NOMO-1 (cell line): ENCODE data around the gene ZDHHC3.

Experiments
- DNase-seq, 2 experiments: peaks; one replicate each; lab custom pipeline; 2025; ENCODE audit not compliant: unreplicated experiment in 2 of 2; lab: John Stamatoyannopoulos, UW

The ZDHHC3 gene

DNA sequence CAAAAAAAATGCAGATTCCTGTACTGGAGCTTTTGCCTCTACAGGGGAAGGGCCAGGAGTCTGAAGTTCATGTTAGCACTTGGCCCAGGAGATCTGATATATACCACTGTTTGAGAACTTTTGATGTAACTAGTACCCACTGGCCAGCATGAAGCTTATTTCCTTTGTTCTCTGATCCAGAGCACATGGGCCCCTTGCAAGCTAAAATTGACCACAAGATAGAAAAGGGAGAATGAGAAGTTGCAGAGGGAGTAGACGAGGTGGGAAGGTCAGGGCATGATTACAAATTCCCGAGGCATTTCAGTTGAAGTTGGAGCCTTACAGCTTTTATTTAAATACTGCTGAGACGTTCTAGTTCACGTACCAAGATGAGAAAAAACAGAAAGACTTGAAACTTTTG lies 73.3 kb downstream of the ZDHHC3 start:
- no peak for DNase-seq

- DNase-seq, result no peak
Measured at GRCh38 chr3:44899683-44900367, 76.1 kb downstream of the ZDHHC3 start.

- peak in 1 of 2 experiments; percentile 60 for DNase-seq
Measured at GRCh38 chr3:44896440-44896839, 79.5 kb downstream of the ZDHHC3 start.

GRCh38 chr3:44894485-44894884 lies 81.5 kb downstream of the ZDHHC3 start:
- DNase-seq, result no peak

DNA sequence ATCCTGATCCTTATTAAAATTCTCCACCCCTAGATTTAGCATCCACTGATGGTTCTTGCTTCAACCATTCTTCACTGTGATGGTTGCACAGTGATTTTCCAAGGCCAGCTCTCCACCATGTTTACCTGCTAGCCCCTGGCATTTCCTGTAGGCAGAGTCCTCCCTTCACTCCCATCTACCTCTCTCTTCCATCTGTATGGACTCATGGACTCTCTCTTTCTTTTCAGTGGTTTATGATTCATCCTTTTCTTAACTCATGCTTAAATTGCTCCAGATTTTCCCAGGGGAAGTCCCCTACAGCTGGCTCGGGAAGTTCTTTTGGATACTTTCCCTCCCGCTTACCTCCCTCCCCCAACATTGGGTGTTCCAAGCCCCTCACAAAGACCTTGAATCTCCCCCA lies 82.9 kb downstream of the ZDHHC3 start:
- DNase-seq, result no peak

DNA sequence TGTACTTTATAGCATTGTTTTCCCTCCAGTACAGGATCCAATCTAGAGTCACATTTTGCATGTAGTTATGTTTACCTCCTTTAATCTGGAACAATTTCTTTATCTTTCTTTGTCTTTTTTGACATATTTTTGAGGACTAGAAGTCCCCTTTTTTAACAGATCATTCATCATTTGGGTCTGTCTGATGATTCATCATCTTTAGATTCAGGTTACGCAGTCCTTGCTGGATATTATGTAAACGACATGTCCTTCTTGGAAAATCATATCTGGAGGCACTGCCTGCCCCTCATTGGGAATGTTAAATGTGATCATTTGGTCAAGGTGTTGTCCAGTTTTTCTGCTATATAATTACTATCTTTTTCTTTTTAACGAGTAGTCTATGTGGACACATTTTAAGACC lies 83.3 kb downstream of the ZDHHC3 start:
- no peak for DNase-seq

- peak in 1 of 2 experiments; percentile 24 for DNase-seq
Measured at GRCh38 chr3:44890852-44891251, 85.1 kb downstream of the ZDHHC3 start.

DNA sequence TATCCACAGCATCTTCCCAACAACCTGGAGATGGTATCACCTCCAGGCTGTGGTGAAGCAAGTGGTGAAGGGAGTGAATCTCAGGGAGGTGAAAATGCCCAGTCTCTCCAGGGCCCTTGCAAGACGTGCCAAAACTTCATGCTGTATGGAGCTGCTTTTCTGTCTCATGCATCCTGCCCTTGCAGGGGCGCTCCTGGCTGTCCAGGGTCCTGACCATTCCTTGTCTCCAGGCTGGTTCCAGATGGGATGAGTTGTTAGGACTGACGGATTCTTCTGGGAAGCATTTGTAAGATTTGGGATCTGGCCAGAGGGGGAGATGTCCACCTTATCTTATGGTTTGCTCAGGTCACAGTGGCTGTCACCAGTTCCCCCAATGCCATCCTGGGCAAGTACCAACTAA lies 85.7 kb downstream of the ZDHHC3 start:
- DNase-seq, result no peak

- no peak for DNase-seq
Measured at GRCh38 chr3:44887101-44887500, 88.9 kb downstream of the ZDHHC3 start.

DNA sequence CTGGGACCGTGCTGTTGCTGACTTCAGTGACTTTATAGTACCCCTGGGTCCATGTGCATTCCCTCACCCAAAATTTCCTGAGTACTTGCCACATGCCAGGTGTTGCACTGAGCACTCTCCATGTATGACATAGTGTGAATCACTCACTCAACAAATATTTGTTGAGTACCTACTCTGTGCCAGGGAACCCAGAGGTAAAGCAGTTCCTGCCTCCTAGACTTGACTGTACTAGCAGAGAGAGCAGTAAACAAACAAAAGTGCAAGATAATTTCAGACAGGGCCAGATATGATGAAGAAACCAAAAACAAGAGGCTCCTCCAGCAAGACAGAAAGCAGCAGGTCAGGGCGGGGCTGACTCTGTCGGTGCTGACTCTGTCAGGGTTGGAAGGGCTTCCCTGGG lies 89.4 kb downstream of the ZDHHC3 start:
- no peak for DNase-seq

DNA sequence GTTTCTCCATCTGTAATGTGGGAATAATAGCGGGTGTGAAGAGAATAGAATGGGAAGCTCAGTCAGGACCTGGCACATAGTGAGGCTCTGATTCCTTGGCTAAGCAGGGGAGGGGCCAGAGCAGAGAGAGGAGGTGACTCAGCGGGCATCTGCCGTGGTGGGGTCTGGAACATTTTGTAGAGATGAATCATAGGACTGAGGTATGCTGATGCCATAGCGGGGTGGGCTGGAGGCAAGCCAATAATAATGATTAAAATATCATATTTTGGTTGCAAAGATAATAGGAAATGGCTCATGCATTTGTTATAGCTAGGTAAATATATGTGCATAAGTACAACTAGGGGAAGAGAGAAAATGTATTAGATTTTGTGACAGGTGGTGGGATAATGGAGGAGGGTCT lies 90.4 kb downstream of the ZDHHC3 start:
- no peak for DNase-seq

DNA sequence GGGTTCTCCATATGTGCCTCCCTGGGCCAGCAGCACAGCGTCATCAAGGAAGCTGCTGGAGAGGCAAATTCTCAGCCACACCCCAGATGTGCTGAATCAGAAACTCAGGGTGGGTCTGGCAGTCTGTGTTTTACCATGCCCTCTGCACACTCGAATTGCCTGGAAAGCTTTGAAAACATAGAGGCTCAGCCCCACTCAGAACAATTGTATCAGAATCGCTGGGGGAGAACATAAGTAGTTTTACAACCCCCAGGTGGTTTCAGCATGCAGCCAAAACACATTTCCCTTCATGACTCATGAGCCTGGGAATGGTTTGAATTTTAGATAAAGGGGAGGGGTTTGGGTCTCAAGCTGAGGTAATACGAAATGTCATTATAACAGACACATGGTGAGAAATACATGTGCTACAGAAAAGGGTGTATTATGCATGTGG lies 92.0 kb downstream of the ZDHHC3 start:
- DNase-seq, result no peak

- no peak for DNase-seq
Measured at GRCh38 chr3:44883213-44883955, 92.6 kb downstream of the ZDHHC3 start.

GRCh38 chr3:44880284-44880683 lies 95.7 kb downstream of the ZDHHC3 start:
- no peak for DNase-seq

- no peak for DNase-seq
Measured at GRCh38 chr3:44877333-44877732, 98.6 kb downstream of the ZDHHC3 start.

DNA sequence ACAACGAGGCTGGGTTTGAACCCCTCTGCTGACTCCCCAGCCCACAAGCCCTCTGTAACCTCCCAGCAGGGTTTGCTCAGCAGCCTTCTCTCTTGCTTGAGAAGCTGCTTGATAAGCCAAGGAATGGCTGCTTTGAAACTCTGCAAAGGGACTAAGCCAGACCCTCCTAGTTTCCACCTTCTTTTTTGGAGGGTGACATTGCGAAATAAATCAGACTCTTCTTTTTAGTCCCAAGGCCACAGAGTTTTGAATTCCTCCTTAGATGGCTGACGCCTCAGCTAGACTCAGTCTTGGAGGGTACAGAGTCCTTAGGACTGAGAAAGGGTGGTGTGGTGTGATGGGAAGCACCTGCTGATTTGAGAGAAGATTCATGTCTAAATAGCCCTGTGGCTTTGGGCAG lies 100.4 kb downstream of the ZDHHC3 start:
- DNase-seq, result no peak
